Activated naive CD8-positive, alpha-beta T cell (primary cell): Measurements from ENCODE around the gene ANKRD44.
"Not testable (repeated sequence)": the region's sequence is repeated elsewhere in the genome, so short reads cannot be mapped to it uniquely, and the experiment has no call there.

Experiments
- H3K27ac Mint-ChIP-seq: one replicate; pipeline ENCODE4 v1.8.0; 2021; ENCODE audit warnings: mixed read lengths
- H3K27me3 Mint-ChIP-seq: one replicate; pipeline ENCODE4 v1.8.0; 2021; ENCODE audit warnings: mixed read lengths
- H3K36me3 Mint-ChIP-seq: one replicate; pipeline ENCODE4 v1.8.0; 2021; ENCODE audit warnings: mixed read lengths
- H3K4me1 Mint-ChIP-seq: one replicate; pipeline ENCODE4 v1.8.0; 2021; ENCODE audit warnings: low read depth, mixed read lengths
- H3K4me3 Mint-ChIP-seq: one replicate; pipeline ENCODE4 v1.8.0; 2021; ENCODE audit warnings: mild to moderate bottlenecking, mixed read lengths
- H3K9me3 Mint-ChIP-seq: one replicate; pipeline ENCODE4 v1.8.0; 2021; ENCODE audit warnings: low read depth, mixed read lengths

Gene ANKRD44

GRCh38 chr2:197011801-197012641 lies 298.6 kb downstream of the ANKRD44 start:
- no peaks in the 10 kb centered on the region for H3K9me3 Mint-ChIP-seq
- peaks cover 9% of the 10 kb centered on the region for H3K4me1 Mint-ChIP-seq
- H3K36me3 Mint-ChIP-seq, result peaks cover 16% of the 10 kb centered on the region
- no peaks in the 10 kb centered on the region for H3K27me3 Mint-ChIP-seq
- H3K4me3 Mint-ChIP-seq, result no peak overlapping the region
- H3K27ac Mint-ChIP-seq, result peak overlapping the region; percentile 96

DNA sequence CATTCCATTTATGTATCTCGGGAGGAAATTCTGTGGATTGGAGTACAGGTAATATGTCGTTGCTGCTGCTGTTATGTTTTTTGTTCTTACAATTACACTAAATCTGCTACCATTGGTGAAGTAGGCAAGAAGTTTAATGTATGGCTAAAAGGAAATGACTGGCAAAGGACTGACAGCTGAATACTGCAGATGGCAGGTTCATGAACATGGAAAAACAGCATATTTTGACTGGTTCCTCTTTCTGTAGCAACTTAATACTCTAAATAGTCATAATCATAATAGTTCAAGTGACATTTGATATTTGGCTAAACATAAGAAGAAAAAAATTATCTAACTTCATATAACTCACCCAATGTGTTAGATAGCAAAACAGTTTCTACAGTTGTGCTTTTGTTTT lies 299.6 kb downstream of the ANKRD44 start:
- H3K27me3 Mint-ChIP-seq, result no peaks in the 10 kb centered on the region
- no peaks in the 10 kb centered on the region for H3K9me3 Mint-ChIP-seq
- peak overlapping the region; percentile 78 for H3K27ac Mint-ChIP-seq
- H3K4me1 Mint-ChIP-seq, result peaks cover 9% of the 10 kb centered on the region
- H3K4me3 Mint-ChIP-seq, result no peak overlapping the region
- peaks cover 15% of the 10 kb centered on the region for H3K36me3 Mint-ChIP-seq

GRCh38 chr2:197010200-197011020 lies 300.2 kb downstream of the ANKRD44 start:
- Mint-ChIP-seq H3K36me3 (peaks cover 10% of the 10 kb centered on the region), H3K4me3 (no peak overlapping the region), H3K4me1 (peaks cover 8% of the 10 kb centered on the region), H3K27me3 (no peaks in the 10 kb centered on the region), H3K27ac (peak overlapping the region; percentile 78), H3K9me3 (no peaks in the 10 kb centered on the region)

GRCh38 chr2:197008741-197009341 lies 301.7 kb downstream of the ANKRD44 start:
- not testable (repeated sequence) for H3K27ac Mint-ChIP-seq, H3K27me3 Mint-ChIP-seq, H3K4me3 Mint-ChIP-seq, H3K9me3 Mint-ChIP-seq, H3K36me3 Mint-ChIP-seq, H3K4me1 Mint-ChIP-seq

DNA sequence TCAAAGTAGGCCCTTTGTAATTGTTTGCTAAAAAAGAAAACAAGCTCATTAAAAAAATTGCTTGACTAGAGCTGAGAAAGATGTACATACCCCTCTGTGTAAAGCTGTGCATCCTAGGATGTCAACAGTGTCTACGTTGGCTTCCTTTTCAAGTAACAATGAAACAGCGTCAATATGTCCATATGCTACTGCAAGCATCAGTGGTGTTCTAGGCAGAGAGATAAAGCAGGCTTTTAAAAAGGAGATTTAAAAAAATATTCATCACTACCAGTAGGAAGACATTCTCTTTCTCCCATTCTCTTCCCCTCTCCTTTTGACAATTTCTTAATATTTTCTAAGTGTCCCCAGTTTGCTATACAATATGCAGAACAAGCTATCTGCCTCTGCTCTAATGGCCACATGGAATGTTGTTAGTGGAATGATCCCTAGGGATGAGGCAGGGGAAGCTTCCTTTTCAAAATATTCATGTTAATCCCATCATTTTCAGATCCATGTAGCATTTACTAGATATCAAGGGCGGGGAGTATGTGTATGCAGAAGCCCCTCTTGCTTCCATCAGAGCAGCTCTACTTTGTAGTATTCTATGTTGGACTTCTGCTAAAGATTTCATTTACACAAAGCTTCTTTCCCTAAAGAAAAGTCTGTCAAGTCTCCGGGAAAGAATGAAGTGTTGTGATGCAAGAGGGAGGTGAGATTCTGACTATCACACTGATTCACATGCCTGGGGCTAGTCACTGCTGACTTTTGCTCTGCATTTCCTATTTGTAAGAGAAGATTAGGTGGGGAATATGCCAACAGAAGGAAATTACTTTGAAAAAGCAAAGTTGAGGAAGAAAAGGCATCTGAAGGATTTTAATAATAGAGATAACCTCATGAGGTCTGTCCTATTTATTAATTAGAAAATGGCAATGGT lies 302.6 kb downstream of the ANKRD44 start:
- Mint-ChIP-seq H3K4me3 (no peak overlapping the region), H3K36me3 (peaks cover 6% of the 10 kb centered on the region), H3K4me1 (peaks cover 6% of the 10 kb centered on the region), H3K9me3 (no peaks in the 10 kb centered on the region), H3K27ac (peak overlapping the region; percentile 59), H3K27me3 (no peaks in the 10 kb centered on the region)

DNA sequence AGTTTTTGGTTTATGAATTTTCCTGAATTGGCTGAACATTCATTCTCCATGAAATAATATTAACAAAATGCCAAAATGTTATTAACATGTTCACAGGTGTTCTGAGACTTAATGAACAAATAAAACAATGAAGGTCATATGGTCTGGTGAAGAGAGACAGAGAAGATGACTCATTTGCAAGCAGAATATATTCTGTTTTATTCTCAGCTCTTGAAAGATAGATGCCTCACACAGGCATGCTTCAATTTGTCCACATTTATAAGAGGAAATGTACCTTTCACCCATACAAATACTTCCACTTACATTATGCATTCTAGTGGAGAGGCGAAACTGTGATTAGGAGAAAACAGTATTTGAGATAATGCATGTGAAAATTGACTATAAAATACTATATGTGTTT lies 308.7 kb downstream of the ANKRD44 start:
- H3K27ac Mint-ChIP-seq, result peak overlapping the region; percentile 80
- H3K4me1 Mint-ChIP-seq, result peaks cover 1% of the 10 kb centered on the region
- peaks cover 5% of the 10 kb centered on the region for H3K36me3 Mint-ChIP-seq
- no peaks in the 10 kb centered on the region for H3K9me3 Mint-ChIP-seq
- H3K27me3 Mint-ChIP-seq, result no peaks in the 10 kb centered on the region
- H3K4me3 Mint-ChIP-seq, result no peak overlapping the region

GRCh38 chr2:196995757-196996314 lies 314.7 kb downstream of the ANKRD44 start:
- H3K27ac Mint-ChIP-seq, result peak overlapping the region; percentile 72
- no peaks in the 10 kb centered on the region for H3K27me3 Mint-ChIP-seq
- H3K36me3 Mint-ChIP-seq, result peaks cover 21% of the 10 kb centered on the region
- H3K9me3 Mint-ChIP-seq, result no peaks in the 10 kb centered on the region
- H3K4me1 Mint-ChIP-seq, result peaks cover 23% of the 10 kb centered on the region
- H3K4me3 Mint-ChIP-seq, result no peak overlapping the region

GRCh38 chr2:196994764-196995163 lies 315.8 kb downstream of the ANKRD44 start:
- Mint-ChIP-seq H3K4me3 (no peak overlapping the region), H3K4me1 (peaks cover 33% of the 10 kb centered on the region), H3K27ac (peak overlapping the region; percentile 28), H3K9me3 (no peaks in the 10 kb centered on the region), H3K27me3 (no peaks in the 10 kb centered on the region), H3K36me3 (peaks cover 23% of the 10 kb centered on the region)

DNA sequence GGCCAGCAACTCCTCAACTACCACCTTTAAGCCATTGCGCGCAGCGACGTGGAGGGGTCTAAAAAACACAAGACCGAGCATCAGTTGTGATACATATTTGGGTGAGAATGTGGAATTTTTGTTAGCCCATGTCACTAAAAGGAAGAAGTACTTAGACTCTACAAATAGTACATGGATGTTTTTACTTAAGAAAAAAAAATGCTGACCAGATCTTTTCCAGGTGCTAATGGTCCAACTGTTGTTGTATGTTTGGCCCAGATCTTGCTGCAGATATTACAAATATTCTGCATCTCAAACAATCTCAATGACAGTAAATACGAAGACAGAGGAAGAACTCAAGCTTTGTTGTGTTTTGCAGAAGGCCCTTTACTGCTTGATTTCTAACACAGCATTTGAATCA lies 317.0 kb downstream of the ANKRD44 start:
- no peak overlapping the region for H3K4me3 Mint-ChIP-seq
- H3K9me3 Mint-ChIP-seq, result no peaks in the 10 kb centered on the region
- H3K27ac Mint-ChIP-seq, result peak overlapping the region; percentile 83
- peaks cover 29% of the 10 kb centered on the region for H3K36me3 Mint-ChIP-seq
- peaks cover 43% of the 10 kb centered on the region for H3K4me1 Mint-ChIP-seq
- H3K27me3 Mint-ChIP-seq, result no peaks in the 10 kb centered on the region

DNA sequence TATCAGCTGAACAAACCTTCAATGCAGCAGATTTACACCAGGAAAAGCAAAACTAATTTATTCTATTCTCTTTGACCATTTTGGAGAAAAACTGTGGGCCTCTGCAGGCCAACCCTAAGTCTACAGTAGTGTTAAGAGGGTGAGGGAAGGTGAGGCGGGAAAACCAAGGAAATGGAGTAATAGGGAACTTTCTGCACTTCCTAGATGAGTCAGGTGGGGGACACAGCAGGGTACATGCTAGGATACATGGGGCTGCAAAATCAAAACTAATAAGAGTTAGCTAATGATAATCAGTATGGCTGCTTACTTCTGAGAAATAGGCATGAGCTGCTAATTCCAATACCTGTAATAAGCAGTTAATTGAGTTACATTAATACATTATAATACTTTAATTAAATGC lies 318.1 kb downstream of the ANKRD44 start:
- Mint-ChIP-seq H3K4me1 (peaks cover 54% of the 10 kb centered on the region), H3K9me3 (no peaks in the 10 kb centered on the region), H3K36me3 (peaks cover 26% of the 10 kb centered on the region), H3K27me3 (no peaks in the 10 kb centered on the region), H3K27ac (peak overlapping the region; percentile 83), H3K4me3 (no peak overlapping the region)

GRCh38 chr2:196990788-196991461 lies 319.7 kb downstream of the ANKRD44 start:
- Mint-ChIP-seq H3K4me1 (peaks cover 63% of the 10 kb centered on the region), H3K4me3 (no peak overlapping the region), H3K9me3 (no peaks in the 10 kb centered on the region), H3K27me3 (no peaks in the 10 kb centered on the region), H3K36me3 (peaks cover 29% of the 10 kb centered on the region), H3K27ac (peak overlapping the region; percentile 95)

DNA sequence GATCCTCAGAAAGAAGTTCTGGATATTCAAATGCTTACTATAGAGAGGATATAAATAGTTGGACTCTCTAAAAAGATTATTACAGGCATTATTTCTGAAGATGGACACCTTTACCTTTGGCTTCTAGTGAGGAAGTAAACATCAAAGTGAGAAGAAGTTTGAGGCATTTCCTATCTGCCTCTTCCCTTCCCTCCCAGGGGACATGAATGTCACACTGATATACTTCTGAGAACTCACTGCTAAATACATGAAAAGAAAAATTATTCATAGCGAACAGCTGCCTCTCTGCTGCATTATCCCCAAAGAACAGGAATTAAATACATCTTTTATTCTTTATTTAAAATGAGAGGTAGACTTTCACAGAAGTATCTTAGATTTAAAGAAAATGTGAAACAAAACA lies 320.5 kb downstream of the ANKRD44 start:
- peaks cover 32% of the 10 kb centered on the region for H3K36me3 Mint-ChIP-seq
- peaks cover 4% of the 10 kb centered on the region for H3K9me3 Mint-ChIP-seq
- peak overlapping the region; percentile 95 for H3K27ac Mint-ChIP-seq
- peaks cover 71% of the 10 kb centered on the region for H3K4me1 Mint-ChIP-seq
- H3K4me3 Mint-ChIP-seq, result peak overlapping the region; percentile 6
- H3K27me3 Mint-ChIP-seq, result no peaks in the 10 kb centered on the region

DNA sequence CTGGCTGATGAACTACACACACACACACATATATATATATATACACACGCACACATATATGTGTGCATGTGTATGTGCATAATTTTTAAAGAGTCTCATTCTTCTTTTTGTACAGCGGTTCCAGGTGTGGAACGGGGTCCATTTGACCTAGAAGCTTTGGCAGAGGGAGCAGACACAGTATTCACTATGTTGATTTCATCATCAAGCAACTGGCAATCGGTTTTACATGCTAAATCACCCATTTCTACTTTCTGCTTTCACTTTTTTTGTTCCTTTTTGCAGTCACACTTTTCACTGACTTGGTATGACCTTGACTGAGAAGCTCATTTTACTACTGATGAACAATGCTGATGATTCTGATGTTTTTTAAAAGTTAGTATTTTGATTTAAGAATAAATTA lies 321.1 kb downstream of the ANKRD44 start:
- peaks cover 7% of the 10 kb centered on the region for H3K9me3 Mint-ChIP-seq
- peaks cover 32% of the 10 kb centered on the region for H3K36me3 Mint-ChIP-seq
- H3K27ac Mint-ChIP-seq, result peak overlapping the region; percentile 95
- H3K27me3 Mint-ChIP-seq, result no peaks in the 10 kb centered on the region
- peaks cover 74% of the 10 kb centered on the region for H3K4me1 Mint-ChIP-seq
- H3K4me3 Mint-ChIP-seq, result peak overlapping the region; percentile 36
